Bronchial epithelial cell (primary cell): ENCODE data around the gene DCDC2B. TPM values are rescaled to one million over a fixed set of nuclear protein-coding genes. Genes with fewer than 3 reads are reported as not detected.

Experiments used
- DNase-seq: peaks from one replicate; pipeline ENCODE4 v3.0.0-alpha.2; 2010; ENCODE audit warnings: low read depth
- FAIRE-seq: peaks from 2 replicates; lab custom pipeline; 2011; peaks lifted over from hg19 to GRCh38; lab: Jason Lieb, UNC
- H3K27me3 ChIP-seq: 2 replicates; pipeline ENCODE4 v1.5.1; 2011; ENCODE audit warnings: low read length; ENCODE audit not compliant: control insufficient read depth, insufficient read depth
- H3K36me3 ChIP-seq: 2 replicates; pipeline ENCODE4 v1.5.1; 2011; ENCODE audit warnings: low read length; ENCODE audit not compliant: control insufficient read depth, insufficient read depth
- H3K4me3 ChIP-seq: 2 replicates; pipeline ENCODE4 v1.5.1; 2011; ENCODE audit warnings: mild to moderate bottlenecking, low read depth, low read length, control low read depth
- total RNA-seq: library from RNA; depleted of rRNA; stranded (reverse); fragments of >200 nt; gene quantifications from 2 replicates; pipeline ENCODE4 v1.2.1, GENCODE V29; 2014
- TF ChIP-seq, protein P1 (sequence below): IDR thresholded peaks from 2 replicates; pipeline ENCODE4 v1.5.1; 2011; ENCODE audit warnings: mild to moderate bottlenecking, moderate library complexity, low read length, control low read depth, inconsistent platforms; ENCODE audit not compliant: insufficient read depth, severe bottlenecking

DCDC2B gene
- total RNA-seq, 1 donor from 2014 or later = not detected

DNA sequence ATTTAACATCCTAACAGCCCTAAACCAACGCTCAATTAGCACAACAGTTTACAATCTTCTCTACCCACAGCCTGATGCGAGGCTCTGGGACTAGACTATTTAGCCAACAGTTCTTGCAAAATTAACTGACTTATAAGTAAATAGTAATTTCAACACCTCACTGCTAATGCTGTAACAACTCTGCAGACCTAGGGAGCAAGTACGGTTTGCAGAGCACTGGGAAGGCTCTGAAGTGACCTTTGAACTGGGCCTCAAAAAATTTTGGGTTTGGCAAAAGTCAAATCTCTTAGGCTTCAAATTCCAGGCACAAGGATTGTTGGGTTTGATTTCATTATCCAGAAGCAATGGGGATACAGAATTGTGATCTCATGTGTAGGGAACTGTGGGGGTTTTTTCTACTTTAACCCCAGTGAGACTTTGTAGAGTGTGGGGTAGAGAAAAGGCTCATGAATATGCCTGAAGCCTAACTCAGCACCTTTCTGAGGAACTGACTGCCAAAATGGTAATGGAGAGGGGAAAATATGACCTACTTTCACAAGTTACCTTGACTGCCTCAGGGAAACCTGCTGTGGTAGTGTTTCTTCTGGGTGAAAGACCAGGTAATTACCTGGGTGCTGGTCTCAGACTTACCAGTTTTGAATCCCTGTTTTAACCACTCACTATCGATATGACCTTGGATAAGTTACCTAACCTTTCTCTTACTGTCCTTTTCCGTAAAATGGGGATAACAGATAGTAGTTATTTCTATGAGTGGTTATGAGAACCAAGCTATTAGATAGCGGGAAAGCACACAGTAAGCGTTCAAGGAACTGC is 30.3 kb upstream of the DCDC2B start:
- TF ChIP-seq, protein P1, sequence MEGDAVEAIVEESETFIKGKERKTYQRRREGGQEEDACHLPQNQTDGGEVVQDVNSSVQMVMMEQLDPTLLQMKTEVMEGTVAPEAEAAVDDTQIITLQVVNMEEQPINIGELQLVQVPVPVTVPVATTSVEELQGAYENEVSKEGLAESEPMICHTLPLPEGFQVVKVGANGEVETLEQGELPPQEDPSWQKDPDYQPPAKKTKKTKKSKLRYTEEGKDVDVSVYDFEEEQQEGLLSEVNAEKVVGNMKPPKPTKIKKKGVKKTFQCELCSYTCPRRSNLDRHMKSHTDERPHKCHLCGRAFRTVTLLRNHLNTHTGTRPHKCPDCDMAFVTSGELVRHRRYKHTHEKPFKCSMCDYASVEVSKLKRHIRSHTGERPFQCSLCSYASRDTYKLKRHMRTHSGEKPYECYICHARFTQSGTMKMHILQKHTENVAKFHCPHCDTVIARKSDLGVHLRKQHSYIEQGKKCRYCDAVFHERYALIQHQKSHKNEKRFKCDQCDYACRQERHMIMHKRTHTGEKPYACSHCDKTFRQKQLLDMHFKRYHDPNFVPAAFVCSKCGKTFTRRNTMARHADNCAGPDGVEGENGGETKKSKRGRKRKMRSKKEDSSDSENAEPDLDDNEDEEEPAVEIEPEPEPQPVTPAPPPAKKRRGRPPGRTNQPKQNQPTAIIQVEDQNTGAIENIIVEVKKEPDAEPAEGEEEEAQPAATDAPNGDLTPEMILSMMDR = no peak
- no peak for FAIRE-seq
- peak; percentile 6 for DNase-seq
- H3K27me3 ChIP-seq = no peaks in the 10 kb centered on the region
- H3K36me3 ChIP-seq = peaks cover 14% of the 10 kb centered on the region
- H3K4me3 ChIP-seq = no peak overlapping the region

DNA sequence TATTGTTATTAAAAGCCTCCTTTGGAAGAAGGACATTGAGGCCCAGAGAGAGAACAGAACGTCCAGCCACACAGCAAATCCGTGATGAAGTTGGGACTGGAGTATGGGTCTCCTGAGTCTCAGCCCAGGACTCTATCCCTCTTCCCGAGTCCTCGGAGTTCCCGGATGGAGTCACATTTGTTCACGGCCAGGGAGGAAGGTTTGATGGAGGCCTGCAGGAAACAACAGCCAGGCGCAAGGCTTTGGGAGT is 29.8 kb upstream of the DCDC2B start:
- no peak for FAIRE-seq
- no peak for DNase-seq
- H3K4me3 ChIP-seq = peak overlapping the region; percentile 49
- peaks cover 12% of the 10 kb centered on the region for H3K36me3 ChIP-seq
- TF ChIP-seq, protein P1 = no peak
- no peaks in the 10 kb centered on the region for H3K27me3 ChIP-seq

DNA sequence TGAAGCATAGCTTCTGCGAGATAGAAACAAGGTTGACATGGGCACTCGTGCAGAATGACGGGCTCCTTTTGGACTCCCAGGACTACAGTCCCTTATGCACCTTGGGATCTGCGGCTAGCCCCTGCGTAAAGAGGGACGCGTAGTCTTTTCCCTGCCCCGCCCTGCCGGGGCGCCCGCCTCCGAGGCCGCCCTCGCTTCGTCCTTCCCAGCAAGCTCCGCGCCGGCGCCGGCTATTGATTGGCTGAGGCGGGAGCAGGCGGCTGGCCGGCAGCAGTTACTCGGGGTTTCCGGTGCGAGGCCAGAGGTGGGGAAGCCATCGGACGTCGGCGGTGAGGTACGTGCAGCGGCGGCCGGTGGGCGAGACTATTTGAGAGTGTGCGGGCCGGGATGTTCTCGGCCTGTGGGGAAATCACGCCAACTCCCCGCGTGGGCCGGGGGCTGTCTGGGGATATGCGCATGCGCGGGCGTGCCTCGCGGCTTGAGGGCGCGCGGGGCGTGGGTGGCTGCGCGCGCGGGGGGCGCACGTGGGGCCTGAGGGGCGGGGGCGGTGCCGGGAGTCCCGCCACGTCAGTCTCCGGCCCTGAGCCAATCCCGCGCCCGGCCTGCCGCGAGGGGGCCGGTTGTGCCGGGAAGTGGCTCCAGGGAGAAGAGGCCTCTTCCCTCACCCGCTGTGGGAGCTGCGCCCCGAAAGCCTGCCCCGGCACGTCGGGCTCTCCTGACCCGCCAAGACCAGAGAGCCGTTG is 29.3 kb upstream of the DCDC2B start, which contains the start of gene TXLNA:
TXLNA (plus strand) TSS at position 233 of the 743 bp plus-strand sequence. CDS start 671 bp downstream, outside the sequence.
- FAIRE-seq = no peak
- Histone ChIP-seq H3K4me3 (peak within 1 kb of the TSS; percentile 49), H3K27me3 (no peaks in the 10 kb centered on the region)

DNA sequence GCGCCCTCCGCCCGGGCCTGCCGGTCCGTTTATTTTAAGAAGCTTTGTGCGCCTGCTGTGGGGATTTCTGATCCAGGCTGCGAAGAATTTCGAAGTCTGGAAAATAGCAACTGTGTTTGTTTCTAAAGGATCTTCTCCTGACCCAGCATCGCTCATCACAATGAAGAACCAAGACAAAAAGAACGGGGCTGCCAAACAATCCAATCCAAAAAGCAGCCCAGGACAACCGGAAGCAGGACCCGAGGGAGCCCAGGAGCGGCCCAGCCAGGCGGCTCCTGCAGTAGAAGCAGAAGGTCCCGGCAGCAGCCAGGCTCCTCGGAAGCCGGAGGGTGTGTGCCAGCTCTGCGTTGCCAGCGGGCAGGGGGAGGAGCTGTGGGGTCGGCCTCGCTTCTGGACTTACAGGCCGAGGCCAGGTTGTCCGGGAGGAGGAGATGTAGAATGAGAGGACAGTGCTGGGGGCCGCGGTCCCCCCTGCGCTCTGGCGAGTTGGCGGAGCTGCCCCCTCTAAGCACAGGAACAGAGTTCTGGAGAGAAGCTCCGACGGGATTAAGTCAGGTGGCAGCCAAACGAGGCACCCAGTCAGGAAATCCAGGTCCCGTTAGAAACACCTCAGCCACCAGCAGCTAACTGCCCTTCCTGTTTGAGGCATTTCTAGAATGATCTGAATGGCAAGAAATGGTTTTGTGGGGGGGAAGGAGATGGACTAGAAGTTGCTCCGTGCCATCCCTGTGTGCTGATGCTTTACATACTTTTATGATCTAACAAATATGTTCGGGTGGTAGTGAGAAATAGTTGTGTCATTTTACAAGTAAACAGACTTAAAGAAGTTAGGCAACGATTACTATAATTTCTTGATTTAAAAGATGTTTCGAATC is 28.5 kb upstream of the DCDC2B start:
- H3K36me3 ChIP-seq = peaks cover 16% of the 10 kb centered on the region
- TF ChIP-seq, protein P1 = no peak
- FAIRE-seq (no peak), DNase-seq (peak; percentile 23)
- peak overlapping the region; percentile 49 for H3K4me3 ChIP-seq
- no peaks in the 10 kb centered on the region for H3K27me3 ChIP-seq

More for the DNA sequence above, 29.3 kb upstream of the DCDC2B start, which contains the start of gene TXLNA:
- peaks cover 15% of the 10 kb centered on the region for H3K36me3 ChIP-seq
- TF ChIP-seq, protein P1 = no peak
- DNase-seq = peak; percentile 76

DNA sequence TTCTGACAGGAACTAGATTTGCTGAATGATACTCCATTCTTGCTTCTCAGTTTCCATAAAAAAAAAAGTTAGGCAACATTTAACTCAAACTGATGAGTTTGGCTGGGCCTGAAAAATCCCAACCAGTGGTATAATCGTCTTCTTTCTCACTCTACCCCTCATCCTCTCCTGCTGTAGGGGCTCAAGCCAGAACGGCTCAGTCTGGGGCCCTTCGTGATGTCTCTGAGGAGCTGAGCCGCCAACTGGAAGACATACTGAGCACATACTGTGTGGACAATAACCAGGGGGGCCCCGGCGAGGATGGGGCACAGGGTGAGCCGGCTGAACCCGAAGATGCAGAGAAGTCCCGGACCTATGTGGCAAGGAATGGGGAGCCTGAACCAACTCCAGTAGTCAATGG is 27.8 kb upstream of the DCDC2B start:
- no peak for DNase-seq
- Histone ChIP-seq H3K27me3 (no peaks in the 10 kb centered on the region), H3K4me3 (no peak overlapping the region), H3K36me3 (peaks cover 17% of the 10 kb centered on the region)
- no peak for FAIRE-seq
- TF ChIP-seq, protein P1 = no peak
